ENCODE data around the gene TSPAN4. TPM values are rescaled to one million over a fixed set of nuclear protein-coding genes. Genes with fewer than 3 reads are reported as not detected.

Gene TSPAN4
- total and polyA plus RNA-seq, 7 donors: 11.4 to 38.5 (median 17.7) TPM

DNA sequence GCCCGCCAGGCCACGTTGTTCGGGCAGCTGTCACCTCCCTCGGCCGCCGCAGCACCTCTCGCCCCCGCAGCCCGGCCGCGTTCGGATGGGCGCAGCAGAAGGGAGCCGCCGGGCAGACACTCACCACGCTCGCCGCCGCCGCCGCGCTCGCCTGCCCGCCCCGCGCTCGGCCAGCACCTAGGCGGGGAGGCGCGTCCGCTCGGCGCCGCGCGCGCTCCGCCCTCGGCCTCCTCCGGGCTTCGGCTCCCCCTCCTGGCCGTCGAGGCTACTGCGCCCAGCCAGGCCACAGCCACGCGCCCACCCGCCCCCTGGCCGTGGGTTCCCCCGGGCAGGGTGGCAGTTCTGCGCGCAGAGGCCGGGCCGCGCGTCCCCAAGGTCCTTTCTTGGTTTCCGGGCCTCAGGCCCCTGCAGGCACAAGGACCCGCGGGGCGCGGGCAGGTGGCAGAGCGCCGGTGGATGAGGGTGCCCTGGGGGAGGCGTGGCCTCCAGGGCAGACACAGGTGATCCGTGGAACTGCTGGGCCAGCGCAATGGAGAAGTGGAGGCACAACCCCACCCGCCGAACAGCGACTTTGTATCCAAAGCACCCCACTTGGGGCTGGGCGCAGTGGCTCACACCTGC is 44.4 kb upstream of the TSPAN4 start, which contains the start of gene SLC25A22:
SLC25A22 (minus strand) TSS at position 189 of the 621 bp plus-strand sequence. CDS start 3,275 bp downstream, outside the sequence.
- TF ChIP-seq, protein P1, sequence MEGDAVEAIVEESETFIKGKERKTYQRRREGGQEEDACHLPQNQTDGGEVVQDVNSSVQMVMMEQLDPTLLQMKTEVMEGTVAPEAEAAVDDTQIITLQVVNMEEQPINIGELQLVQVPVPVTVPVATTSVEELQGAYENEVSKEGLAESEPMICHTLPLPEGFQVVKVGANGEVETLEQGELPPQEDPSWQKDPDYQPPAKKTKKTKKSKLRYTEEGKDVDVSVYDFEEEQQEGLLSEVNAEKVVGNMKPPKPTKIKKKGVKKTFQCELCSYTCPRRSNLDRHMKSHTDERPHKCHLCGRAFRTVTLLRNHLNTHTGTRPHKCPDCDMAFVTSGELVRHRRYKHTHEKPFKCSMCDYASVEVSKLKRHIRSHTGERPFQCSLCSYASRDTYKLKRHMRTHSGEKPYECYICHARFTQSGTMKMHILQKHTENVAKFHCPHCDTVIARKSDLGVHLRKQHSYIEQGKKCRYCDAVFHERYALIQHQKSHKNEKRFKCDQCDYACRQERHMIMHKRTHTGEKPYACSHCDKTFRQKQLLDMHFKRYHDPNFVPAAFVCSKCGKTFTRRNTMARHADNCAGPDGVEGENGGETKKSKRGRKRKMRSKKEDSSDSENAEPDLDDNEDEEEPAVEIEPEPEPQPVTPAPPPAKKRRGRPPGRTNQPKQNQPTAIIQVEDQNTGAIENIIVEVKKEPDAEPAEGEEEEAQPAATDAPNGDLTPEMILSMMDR (IDR thresholded peaks at IDR 0.05): peak; percentile 86

DNA sequence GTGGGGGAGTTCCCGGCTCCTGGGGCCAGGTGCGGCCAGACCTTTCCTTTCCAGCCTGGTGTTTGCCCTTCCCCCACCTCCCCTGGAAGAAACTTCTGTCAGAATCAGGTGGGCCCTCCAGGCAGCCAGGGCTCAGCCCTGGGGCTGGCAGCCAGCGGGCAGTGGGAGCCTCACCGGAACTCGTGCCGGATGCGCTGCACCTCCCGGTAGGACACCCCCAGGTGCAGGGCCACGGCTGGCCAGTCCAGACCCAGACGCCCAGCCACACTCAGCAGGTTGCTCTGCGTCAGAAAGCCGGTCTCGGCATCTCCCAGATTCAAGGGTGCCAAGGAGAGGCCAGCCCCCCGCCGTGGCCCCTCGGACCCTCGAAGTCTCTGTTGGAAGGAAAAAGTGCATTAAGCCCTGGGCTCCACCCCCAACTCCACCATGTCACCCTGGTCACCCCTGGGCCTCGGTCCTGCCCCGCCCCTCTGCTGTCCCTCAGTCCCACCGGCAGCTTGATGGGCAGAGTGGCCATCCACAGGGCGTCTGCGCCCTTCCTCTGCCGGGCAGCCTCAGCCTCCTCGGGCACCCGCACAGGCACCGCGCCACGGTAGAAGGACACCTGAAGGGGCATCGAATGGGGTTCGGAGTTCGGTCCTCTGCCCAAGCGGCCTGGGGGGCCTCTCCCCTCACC is 42.9 kb upstream of the TSPAN4 start:
- no peak for ATAC-seq
- Histone ChIP-seq H3K4me1 (peaks cover 33% of the 10 kb centered on the region), H3K36me3 (ENCODE audit: insufficient read depth in 1 of 2, low read depth in 1 of 2) (peaks cover 0 to 44% of the 10 kb centered on the region in 2 donors), H3K4me3 (no peak overlapping the region), H3K9me3 (no peaks in the 10 kb centered on the region), H3K27me3 (ENCODE audit: insufficient read depth in 3 of 3, low read length in 2 of 3) (peaks cover 0 to 4% (median 0%) of the 10 kb centered on the region in 3 donors), H3K27ac (no peak overlapping the region)
- TF ChIP-seq, protein P1 (IDR thresholded peaks at IDR 0.05): no peak
- DNase-seq: peak in 1 of 2 donors; percentile 54
- WGBS, 3 donors: 93 to 96% (median 94%) methylated on average over 28 to 32 of the region's 32 CpGs
- intact Hi-C loops (cut with DNase I): no loop called here

More for the DNA sequence above, 44.4 kb upstream of the TSPAN4 start, which contains the start of gene SLC25A22:
- Histone ChIP-seq H3K4me1 (peaks cover 21% of the 10 kb centered on the region), H3K9me3 (no peaks in the 10 kb centered on the region), H3K27me3 (ENCODE audit: insufficient read depth in 3 of 3, low read length in 2 of 3) (peaks cover 0 to 11% (median 8%) of the 10 kb centered on the region in 3 donors), H3K27ac (peak within 1 kb of the TSS; percentile 25), H3K36me3 (ENCODE audit: insufficient read depth in 1 of 2, low read depth in 1 of 2) (peaks cover 0 to 42% of the 10 kb centered on the region in 2 donors), H3K4me3 (peak within 1 kb of the TSS; percentile 74)
- intact Hi-C loops (cut with DNase I): no loop called here
- DNase-seq (peak; percentile 83 to 89), ATAC-seq (peak; percentile 71 to 84 (median 83))
- WGBS, 3 donors: 6 to 8% (median 8%) methylated on average over 42 to 69 of the region's 69 CpGs

- 93 to 95% (median 94%) methylated on average over 24 to 30 of the region's 30 CpGs for WGBS, 3 donors
Observed at GRCh38 chr11:800473-800872, 42.2 kb upstream of the TSPAN4 start.

GRCh38 chr11:801097-801780 is 41.4 kb upstream of the TSPAN4 start:
- 88 to 92% (median 92%) methylated on average over 15 to 20 of the region's 20 CpGs for WGBS, 3 donors
- Histone ChIP-seq H3K27ac (no peak overlapping the region), H3K4me1 (peaks cover 35% of the 10 kb centered on the region), H3K36me3 (ENCODE audit: insufficient read depth in 1 of 2, low read depth in 1 of 2) (peaks cover 0 to 44% of the 10 kb centered on the region in 2 donors), H3K9me3 (no peaks in the 10 kb centered on the region), H3K27me3 (ENCODE audit: insufficient read depth in 3 of 3, low read length in 2 of 3) (no peaks in the 10 kb centered on the region), H3K4me3 (no peak overlapping the region)
- intact Hi-C loops (cut with DNase I): no loop called here
- TF ChIP-seq, protein P1 (IDR thresholded peaks at IDR 0.05): no peak
- DNase-seq (no peak), ATAC-seq (no peak)

More at GRCh38 chr11:800473-800872, 42.2 kb upstream of the TSPAN4 start:
- Histone ChIP-seq H3K9me3 (no peaks in the 10 kb centered on the region), H3K27ac (no peak overlapping the region), H3K27me3 (ENCODE audit: insufficient read depth in 3 of 3, low read length in 2 of 3) (peaks cover 0 to 1% (median 0%) of the 10 kb centered on the region in 3 donors), H3K36me3 (ENCODE audit: insufficient read depth in 1 of 2, low read depth in 1 of 2) (peaks cover 0 to 44% of the 10 kb centered on the region in 2 donors), H3K4me1 (peaks cover 36% of the 10 kb centered on the region), H3K4me3 (no peak overlapping the region)
- ATAC-seq (no peak), DNase-seq (peak in 1 of 2 donors; percentile 53)
- intact Hi-C loops (cut with DNase I): no loop called here
- TF ChIP-seq, protein P1 (IDR thresholded peaks at IDR 0.05): no peak
